DND-41 (cell line): Measurements from ENCODE around the gene SLCO6A1.

Experiments used
- ATAC-seq: fragments of 200-7000 bp; cut with Tn5 transposase; 3 replicates; pipeline ENCODE4 v1.9.1; 2021; ENCODE audit warnings: low read depth; ENCODE audit not compliant: insufficient read depth
- DNase-seq: peaks from one replicate; pipeline ENCODE4 v3.0.0-alpha.2; 2020
- H2AFZ ChIP-seq: 2 replicates; pipeline ENCODE4 v1.6.0; 2012; ENCODE audit warnings: low read depth, low read length
- H3K27ac ChIP-seq: 2 replicates; pipeline ENCODE4 v1.5.1; 2012; ENCODE audit warnings: low read length, inconsistent platforms
- H3K27me3 ChIP-seq: fragments of 200-600 bp; sonication (generic); 2 replicates; pipeline ENCODE4 v1.6.0; 2012; ENCODE audit warnings: low read length, mild to moderate bottlenecking, inconsistent platforms; ENCODE audit not compliant: insufficient read depth, poor library complexity
- H3K36me3 ChIP-seq: 2 replicates; pipeline ENCODE4 v1.5.1; 2012; ENCODE audit warnings: low read length, inconsistent platforms; ENCODE audit not compliant: insufficient read depth
- H3K4me1 ChIP-seq: 2 replicates; pipeline ENCODE4 v1.5.1; 2012; ENCODE audit warnings: mild to moderate bottlenecking, low read length; ENCODE audit not compliant: insufficient read depth
- H3K4me2 ChIP-seq: 2 replicates; pipeline ENCODE4 v1.6.0; 2012; ENCODE audit warnings: mild to moderate bottlenecking, moderate library complexity, low read length, inconsistent platforms; ENCODE audit not compliant: insufficient read depth
- H3K4me3 ChIP-seq, 2 experiments: fragments of 200-600 bp in 1 of 2; shearing (Covaris generic) in 1 of 2; 2 replicates each; pipeline ENCODE4 v1.5.1; 2012 to 2016; ENCODE audit warnings: inconsistent platforms in 2 of 2, low read length in 2 of 2, mild to moderate bottlenecking in 2 of 2, low read depth in 1 of 2, moderate library complexity in 1 of 2
- H3K79me2 ChIP-seq: 2 replicates; pipeline ENCODE4 v1.6.0; 2012; ENCODE audit warnings: low read length, inconsistent platforms; ENCODE audit not compliant: insufficient read depth
- H3K9ac ChIP-seq: 2 replicates; pipeline ENCODE4 v1.6.0; 2012; ENCODE audit warnings: low read depth, mild to moderate bottlenecking, inconsistent platforms, low read length, moderate library complexity
- H3K9me3 ChIP-seq: 2 replicates; pipeline ENCODE4 v1.5.1; 2012; ENCODE audit warnings: low read length, moderate library complexity, mild to moderate bottlenecking, inconsistent platforms; ENCODE audit not compliant: insufficient read depth, severe bottlenecking
- H4K20me1 ChIP-seq: 2 replicates; pipeline ENCODE4 v1.6.0; 2012; ENCODE audit warnings: low read length; ENCODE audit not compliant: insufficient read depth
- EZH2 ChIP-seq: IDR thresholded peaks from 3 replicates; pipeline ENCODE4 v1.6.1; 2012; ENCODE audit warnings: borderline replicate concordance, low read depth, mild to moderate bottlenecking, moderate library complexity, low read length, inconsistent platforms; ENCODE audit not compliant: severe bottlenecking
- TF ChIP-seq, protein P1 (sequence below): IDR thresholded peaks from 2 replicates; pipeline ENCODE4 v1.5.1; 2012; ENCODE audit warnings: borderline replicate concordance, low read length, moderate library complexity, mild to moderate bottlenecking; ENCODE audit not compliant: poor library complexity, severe bottlenecking; ENCODE audit errors: extremely low read depth

The SLCO6A1 gene

DNA sequence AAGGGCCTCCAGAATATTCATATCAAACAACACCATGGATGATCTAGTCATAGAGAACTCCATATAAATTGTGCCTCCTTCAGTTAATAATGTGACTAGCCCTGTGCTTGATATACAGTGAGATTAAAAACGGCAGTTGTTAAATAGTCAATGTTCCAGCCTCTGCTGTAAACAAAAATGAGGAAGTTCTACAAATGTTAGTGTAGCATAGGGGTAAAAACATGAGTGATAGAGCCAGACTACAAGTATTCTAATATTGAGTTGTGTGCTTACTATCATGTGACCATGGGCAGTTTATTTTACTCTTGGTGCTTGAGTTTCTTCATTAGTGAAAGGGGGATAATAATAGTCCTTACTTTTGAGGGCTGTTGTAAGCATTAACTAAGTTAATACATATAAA, 43.3 kb upstream of the SLCO6A1 start:
- no peak overlapping the region for H3K9ac ChIP-seq
- no peak overlapping the region for H3K4me2 ChIP-seq
- DNase-seq (no peak), ATAC-seq (no peak)
- no peaks in the 10 kb centered on the region for H3K27me3 ChIP-seq
- no peaks in the 10 kb centered on the region for H3K9me3 ChIP-seq
- no peak overlapping the region for H2AFZ ChIP-seq
- H3K36me3 ChIP-seq, result no peaks in the 10 kb centered on the region
- no peaks in the 10 kb centered on the region for H4K20me1 ChIP-seq
- H3K4me1 ChIP-seq, result no peaks in the 10 kb centered on the region
- TF ChIP-seq, protein P1, sequence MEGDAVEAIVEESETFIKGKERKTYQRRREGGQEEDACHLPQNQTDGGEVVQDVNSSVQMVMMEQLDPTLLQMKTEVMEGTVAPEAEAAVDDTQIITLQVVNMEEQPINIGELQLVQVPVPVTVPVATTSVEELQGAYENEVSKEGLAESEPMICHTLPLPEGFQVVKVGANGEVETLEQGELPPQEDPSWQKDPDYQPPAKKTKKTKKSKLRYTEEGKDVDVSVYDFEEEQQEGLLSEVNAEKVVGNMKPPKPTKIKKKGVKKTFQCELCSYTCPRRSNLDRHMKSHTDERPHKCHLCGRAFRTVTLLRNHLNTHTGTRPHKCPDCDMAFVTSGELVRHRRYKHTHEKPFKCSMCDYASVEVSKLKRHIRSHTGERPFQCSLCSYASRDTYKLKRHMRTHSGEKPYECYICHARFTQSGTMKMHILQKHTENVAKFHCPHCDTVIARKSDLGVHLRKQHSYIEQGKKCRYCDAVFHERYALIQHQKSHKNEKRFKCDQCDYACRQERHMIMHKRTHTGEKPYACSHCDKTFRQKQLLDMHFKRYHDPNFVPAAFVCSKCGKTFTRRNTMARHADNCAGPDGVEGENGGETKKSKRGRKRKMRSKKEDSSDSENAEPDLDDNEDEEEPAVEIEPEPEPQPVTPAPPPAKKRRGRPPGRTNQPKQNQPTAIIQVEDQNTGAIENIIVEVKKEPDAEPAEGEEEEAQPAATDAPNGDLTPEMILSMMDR, result no peak
- no peak for TF ChIP-seq EZH2
- no peak overlapping the region for H3K27ac ChIP-seq
- H3K4me3 ChIP-seq, result no peak overlapping the region
- no peaks in the 10 kb centered on the region for H3K79me2 ChIP-seq

DNA sequence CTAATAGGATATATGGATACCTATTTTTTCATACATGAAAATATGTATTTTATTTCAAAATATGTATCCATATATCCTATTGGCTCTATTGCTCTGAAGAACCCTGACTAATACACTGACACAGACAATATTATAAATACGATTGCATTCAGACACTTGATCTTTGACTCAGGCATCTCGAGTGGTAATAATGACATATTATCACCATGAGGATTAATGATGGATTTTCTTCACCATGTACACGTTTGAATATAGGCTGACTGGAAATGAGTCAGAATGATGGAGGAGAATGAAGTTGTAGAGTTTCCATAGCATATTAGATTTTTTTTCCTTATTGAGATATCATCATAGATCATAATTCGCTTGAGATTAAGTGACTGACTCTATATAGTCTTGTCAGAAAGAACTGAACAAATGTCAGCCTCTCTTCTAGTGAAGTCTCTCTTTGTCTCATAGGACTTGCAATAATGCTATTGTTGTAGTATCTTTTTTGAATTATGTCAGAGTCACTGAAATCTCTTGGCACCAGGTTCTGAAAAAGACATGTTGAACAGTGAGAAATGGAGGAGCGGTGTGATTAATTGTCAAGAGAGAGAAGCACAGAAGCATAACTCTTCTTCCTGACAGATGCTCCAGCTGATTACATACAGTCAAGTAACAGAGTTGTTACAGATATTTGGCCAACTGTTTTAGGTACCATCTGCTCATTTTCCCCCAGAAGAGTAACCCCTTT, 41.4 kb upstream of the SLCO6A1 start:
- Histone ChIP-seq H3K27me3 (no peaks in the 10 kb centered on the region), H4K20me1 (no peaks in the 10 kb centered on the region), H3K36me3 (no peaks in the 10 kb centered on the region), H3K27ac (no peak overlapping the region), H2AFZ (no peak overlapping the region), H3K9ac (no peak overlapping the region), H3K4me3 (no peak overlapping the region), H3K4me1 (no peaks in the 10 kb centered on the region), H3K79me2 (no peaks in the 10 kb centered on the region), H3K4me2 (no peak overlapping the region), H3K9me3 (no peaks in the 10 kb centered on the region)
- ATAC-seq (no peak), DNase-seq (no peak)
- TF ChIP-seq, protein P1, result no peak
- TF ChIP-seq EZH2, result no peak

DNA sequence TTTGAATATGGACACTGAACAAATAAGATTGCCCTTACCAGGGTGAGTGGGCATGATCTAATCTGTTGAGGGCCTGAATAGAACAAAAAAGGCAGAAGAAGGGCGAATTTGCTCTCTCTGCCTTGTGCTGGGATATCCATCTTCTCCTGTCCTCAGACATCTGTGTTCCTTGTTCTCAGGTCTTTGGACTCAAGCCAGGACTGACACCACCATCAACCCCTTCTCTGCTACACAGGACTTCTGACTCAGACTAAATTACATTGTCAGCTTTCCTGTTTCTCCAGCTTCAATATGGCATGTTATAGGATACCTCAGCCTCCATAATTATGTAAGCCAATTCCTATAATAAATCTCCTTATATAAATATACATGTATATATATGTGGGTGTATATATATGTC, 40.8 kb upstream of the SLCO6A1 start:
- ATAC-seq (no peak), DNase-seq (no peak)
- Histone ChIP-seq H4K20me1 (no peaks in the 10 kb centered on the region), H3K79me2 (no peaks in the 10 kb centered on the region), H3K9ac (no peak overlapping the region), H2AFZ (no peak overlapping the region), H3K36me3 (no peaks in the 10 kb centered on the region), H3K4me3 (no peak overlapping the region), H3K27ac (no peak overlapping the region), H3K4me1 (no peaks in the 10 kb centered on the region), H3K4me2 (no peak overlapping the region), H3K27me3 (no peaks in the 10 kb centered on the region), H3K9me3 (no peaks in the 10 kb centered on the region)
- no peak for TF ChIP-seq EZH2
- TF ChIP-seq, protein P1, result no peak

DNA sequence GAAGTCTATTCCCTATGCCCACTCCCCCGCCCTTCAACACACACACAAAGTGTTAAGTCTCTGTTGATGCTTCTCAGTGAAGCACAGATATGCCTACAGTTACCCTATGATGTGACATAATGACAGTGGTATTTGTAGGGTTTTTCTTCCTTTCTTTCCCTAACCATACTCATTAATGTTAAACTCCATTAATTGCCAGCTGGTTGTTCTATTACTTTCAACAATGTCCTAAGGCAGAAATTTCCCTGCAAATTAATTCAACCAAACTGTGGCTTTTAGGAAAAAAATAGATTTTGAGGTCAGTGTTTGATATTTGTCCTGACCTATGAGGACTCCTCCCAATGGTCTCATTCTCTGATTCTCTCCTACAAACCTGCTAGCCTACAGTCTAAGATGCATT, 38.2 kb upstream of the SLCO6A1 start:
- no peak overlapping the region for H2AFZ ChIP-seq
- H3K36me3 ChIP-seq, result no peaks in the 10 kb centered on the region
- no peak overlapping the region for H3K4me3 ChIP-seq
- no peak for ATAC-seq
- H3K9ac ChIP-seq, result no peak overlapping the region
- H3K27ac ChIP-seq, result no peak overlapping the region
- no peaks in the 10 kb centered on the region for H3K4me1 ChIP-seq
- no peak for TF ChIP-seq EZH2
- TF ChIP-seq, protein P1, result no peak
- no peak for DNase-seq
- no peaks in the 10 kb centered on the region for H3K9me3 ChIP-seq
- H3K4me2 ChIP-seq, result no peak overlapping the region
- H3K27me3 ChIP-seq, result no peaks in the 10 kb centered on the region
- H3K79me2 ChIP-seq, result no peaks in the 10 kb centered on the region
- no peaks in the 10 kb centered on the region for H4K20me1 ChIP-seq
